Stimulated activated CD8-positive, alpha-beta memory T cell treated with anti-CD3 and anti-CD28 coated beads, Interleukin-7, amount 100 ng/mL, for 24 hours (primary cell): ENCODE measurements around the gene TMTC2.

ENCODE experiments used
- DNase-seq: peaks from one replicate; pipeline ENCODE4 v3.0.0-alpha.2; 2020; ENCODE audit warnings: low read depth

Gene TMTC2

DNA sequence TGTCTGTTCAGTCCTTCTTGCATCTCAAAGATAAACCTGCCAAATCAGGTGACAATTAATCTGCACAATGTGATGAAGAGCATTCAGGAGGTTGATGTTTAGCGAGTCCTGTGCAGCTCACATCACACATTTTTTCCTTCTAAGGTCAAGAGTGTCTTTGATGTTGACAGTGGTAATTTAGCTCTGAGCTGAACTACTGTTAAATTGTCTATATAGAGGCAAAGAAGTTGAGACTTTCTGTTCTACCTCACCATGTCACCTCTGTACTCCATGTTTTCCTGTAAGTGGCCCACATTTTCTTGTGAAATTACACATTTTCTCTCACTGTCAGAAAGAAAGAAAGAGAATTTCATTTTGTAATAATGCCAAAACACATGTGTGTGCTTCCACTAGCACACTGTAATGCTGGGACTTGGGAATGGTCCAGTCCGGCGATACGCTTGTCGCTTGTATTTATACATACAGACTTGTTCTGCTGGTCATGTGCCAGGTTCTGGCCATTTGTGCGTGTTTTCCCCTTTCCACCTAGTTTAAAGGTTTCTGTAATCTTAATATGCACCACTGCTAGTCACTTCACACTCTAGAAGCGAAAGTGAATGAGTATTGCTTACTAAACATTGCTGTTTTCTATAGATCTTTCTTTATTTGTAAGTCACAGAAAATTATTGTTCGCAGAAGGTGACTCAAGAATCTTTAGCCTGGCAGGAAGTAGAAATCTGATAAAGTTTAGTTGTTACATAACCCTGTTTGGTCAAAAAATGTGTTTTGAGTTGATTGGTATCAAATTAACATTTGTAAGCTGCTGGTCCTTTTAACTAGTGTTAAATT is 328.9 kb downstream of the TMTC2 start:
- no peak for DNase-seq

DNA sequence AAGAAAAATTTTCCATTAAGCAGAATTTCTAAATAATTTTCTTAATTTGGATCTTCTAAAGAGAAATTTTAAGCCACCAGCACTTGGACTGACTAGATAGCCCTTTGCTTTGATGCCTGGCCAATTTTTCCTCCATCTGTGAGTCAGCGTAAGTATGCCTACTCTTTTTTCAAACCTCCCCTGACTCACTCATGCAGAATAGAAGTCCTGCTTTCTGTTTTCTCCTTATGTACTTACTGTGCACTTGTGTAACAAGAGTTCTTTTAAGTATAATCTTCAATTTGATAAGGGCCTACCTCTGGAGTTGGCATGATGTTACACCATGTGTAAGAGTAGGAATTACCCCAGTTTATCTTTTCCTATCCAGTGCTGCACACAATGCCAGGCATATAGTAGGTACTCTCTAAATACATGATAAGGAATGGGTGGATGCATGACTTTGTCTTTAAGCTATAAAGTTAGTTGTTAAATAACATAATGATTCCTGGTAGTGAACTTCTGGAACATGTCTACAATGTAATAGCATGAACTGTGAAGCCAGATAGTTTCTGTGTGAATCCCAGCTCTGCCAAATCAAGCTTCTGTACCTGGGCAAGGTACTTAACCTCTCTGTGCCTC is 329.6 kb downstream of the TMTC2 start:
- DNase-seq, result no peak

DNA sequence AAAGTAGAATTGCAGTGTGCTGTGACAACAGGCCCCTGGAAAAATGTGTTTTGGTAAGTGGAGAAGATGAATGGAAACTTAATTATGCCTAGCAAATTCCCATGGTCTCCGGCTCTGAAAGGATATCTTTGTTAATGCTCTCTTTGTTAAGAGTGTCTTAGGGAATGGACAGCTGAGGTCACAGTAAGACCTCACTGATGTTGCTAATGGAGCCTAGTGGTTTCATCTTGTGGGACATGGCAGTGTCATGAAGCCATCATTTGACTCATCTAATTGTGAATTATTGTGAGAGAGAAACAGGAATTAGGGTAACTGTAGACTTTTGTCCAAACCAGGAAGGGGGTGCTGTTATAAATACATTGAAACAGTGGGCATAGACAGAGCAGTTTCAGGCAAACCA is 330.3 kb downstream of the TMTC2 start:
- DNase-seq, result no peak

DNA sequence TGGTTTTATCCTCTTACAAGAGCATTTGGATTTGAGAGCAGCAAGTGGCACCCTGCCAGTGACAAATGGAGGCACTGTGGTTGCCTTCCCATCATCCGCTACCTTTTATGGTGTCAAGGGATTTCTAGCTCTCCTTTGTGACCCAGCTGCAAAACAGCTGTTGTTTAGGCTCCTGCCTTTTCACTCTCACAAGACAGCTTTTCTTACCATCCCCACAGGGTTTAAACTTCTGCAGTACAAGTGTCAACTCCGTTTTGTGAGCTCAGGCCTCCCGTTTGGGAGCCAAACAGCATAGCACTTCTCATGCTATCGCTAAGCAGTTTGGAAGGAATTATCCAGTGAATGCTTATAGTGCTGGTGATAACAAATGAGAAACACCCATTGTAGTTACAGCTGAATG is 331.4 kb downstream of the TMTC2 start:
- DNase-seq, result no peak

DNA sequence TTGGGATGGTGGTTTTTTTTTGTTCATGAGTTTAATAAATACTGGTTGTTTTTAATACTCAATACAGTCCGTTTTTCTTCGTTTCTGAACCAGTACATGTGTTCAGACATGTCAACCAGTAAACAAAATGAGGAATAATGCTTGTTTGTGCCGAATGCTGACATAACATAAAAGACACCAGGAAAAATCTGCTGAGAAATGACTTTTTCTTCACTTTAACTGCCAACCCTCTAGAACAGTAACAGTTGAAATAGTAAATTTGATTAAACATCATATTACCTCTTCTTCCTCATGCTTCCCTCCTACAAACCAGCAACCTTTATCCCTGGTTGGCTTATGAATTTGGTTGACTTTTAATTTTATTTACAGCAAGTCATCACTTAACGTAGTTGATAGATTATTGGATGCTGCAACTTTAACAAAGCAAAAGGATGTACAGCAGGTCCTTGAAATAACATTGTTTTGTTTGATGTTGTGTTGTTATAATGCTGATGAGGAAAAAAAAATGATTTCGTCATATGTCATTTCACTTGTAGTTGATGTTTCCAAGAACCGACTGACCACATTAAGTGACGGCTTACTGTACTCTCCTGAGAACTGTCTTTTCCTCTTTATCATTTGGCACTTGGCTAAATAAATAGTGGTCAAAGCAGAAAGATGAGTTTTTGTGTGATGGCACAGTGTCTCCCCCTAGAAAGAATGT is 340.5 kb downstream of the TMTC2 start:
- no peak for DNase-seq

DNA sequence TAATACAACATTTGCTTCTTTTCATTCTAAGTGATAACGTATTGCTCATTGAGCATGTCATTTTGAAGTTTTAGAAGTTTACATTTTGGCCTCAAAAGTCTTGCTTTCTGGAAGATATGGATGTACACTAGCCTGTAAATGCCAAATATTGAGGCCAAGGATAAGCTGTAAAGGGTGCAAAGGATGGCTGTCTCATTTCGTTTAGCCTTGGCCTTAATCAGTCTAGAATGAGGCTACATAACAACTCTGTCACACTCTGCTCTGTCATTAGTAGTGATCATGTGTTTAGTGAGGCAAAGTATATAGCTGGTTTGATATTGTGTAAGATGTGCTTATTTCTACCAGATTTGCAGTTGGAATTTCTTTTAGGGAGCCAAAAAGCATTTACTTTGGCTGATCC is 344.5 kb downstream of the TMTC2 start:
- DNase-seq, result no peak

DNA sequence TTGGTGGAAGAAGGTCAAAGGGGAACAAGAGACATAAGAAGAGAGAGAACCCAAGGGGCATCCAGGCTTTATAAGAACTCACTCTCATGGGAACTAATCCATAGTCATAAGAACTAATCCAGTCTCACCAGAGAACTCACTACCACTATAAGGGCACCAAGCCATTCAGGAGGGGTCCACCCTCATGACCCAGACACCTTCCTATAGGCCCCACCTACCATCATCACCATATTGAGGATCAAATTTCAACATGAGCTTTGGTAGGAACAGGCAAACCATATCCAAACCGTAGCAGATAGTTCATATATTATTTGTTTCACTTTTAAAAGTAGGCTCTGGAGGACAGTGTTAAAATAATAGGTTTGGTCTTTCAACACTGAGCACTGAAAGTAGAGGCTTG is 350.1 kb downstream of the TMTC2 start:
- no peak for DNase-seq

DNA sequence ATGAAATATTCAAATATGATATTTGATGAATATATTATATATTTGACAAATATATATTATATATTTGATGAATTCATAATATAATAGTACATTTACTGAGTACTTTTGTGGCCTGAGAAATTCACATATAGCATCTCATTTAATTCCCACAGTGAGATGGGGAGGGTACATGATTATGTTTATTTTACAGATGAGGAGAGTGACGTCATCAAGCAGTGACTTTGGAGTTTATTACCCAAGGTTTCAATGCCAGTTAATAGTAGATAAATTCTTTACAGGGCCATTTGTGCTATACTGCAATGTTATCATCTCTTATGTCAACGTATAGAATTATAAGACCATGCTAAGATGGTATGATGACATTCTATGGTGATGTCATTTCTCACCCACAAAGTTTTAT is 352.7 kb downstream of the TMTC2 start:
- no peak for DNase-seq

DNA sequence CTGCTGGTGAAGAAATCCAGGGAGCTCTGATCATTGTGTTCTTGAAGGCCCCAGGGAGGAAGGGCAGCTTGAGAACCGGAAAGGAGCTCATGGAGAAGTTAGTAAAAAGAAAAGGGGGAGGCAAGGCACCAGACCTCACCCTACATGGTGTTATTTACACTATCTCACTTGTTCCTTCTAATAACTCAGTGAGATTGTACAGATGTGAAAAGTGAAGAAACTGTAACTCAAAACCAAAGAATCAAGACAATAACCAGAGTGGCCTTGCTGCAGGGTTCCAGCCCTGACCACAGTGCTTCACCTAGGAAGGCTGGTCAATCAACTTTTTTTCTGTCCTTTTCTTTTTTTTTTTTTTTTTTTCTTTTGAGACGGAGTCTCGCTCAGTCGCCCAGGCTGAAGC is 353.6 kb downstream of the TMTC2 start:
- no peak for DNase-seq

DNA sequence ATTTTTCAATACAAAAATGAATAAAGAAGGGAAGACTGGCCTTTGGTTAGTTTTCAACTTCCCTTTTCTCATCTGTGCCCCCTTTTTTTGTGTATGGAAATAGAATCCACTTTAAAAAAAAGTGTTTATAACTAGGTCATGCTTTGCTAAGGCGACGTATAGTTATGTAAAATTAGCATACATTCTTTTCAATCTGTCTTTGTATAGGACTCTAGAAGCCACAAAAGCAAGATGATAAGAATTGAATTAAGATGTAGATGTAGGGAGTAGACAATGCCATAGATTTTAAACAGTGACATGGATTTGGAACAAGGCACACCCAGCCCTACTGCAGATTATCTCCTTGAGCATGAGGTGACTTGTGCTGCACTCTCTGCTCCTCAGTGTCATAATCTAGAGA is 354.3 kb downstream of the TMTC2 start:
- DNase-seq, result no peak

DNA sequence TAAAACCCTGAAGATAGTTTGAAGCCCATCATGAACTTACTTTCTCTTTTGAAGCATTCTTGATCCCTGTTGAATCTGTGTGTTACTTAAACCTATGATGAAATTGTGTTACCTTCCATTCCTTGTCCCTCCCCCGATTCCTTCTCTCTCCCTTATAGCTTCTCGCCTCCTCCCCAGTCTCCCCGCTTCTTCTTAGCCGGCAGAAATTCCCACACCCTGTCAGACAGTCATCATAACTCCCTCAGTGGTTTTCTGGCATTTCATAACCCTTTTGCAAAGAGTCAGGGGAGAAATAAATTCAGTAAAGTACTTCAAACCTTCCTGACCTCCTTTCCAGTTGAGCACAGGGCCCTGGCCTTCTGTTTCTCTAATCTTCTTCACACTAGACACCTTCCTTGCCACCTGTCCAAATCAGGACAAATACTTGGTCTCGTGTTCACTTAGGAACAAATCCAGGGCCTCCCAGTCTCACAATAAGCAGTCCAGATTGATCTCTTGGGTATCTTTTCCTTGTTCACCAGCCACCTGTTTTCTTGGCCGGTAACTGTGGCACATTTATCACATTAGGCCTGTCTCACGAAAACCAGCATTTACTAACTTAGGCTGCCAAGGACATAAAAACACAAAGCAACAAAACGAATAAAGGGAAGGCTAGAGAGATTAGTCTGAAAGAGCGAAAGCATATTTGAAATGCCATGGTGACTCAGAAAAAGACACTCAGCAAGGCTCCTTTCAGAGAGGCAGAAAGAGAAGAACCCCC is 355.9 kb downstream of the TMTC2 start:
- DNase-seq, result no peak

DNA sequence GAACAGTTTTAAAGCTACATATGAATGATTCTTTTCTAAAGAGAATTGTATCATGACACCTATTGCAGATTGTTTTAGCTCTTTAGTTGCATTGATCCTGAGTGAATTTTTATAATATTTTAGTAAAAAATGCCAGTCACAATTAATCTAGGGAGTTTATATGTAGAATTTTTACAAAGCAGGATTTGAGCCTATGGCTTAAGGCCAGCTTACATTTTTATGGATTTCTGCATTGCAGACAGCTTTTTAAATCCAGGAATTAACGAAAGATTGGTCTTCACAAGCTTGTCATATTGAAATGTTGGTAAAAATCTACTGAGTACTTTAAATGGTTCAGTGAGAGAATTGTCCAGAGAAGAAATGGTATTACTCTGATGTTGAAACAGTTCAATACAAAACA is 358.0 kb downstream of the TMTC2 start:
- no peak for DNase-seq

DNA sequence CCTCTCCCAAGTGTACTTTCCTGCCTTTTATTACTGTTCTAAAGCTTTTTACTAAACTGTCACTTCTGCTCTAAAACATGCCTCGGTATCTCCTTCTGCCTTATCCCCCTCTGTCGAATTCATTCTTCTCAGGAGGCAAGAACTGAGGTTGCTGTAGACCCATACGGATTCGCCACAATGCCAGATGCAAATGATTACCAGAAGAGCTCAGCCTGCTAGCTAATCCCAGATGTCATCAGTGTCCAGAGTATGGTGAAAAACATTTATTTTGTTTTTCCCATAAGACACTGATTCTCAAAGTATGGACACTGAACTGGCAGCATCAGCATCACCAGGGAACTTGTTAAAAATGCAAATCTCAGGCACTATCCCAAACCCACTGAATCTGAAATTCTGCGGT is 359.3 kb downstream of the TMTC2 start:
- DNase-seq, result no peak

DNA sequence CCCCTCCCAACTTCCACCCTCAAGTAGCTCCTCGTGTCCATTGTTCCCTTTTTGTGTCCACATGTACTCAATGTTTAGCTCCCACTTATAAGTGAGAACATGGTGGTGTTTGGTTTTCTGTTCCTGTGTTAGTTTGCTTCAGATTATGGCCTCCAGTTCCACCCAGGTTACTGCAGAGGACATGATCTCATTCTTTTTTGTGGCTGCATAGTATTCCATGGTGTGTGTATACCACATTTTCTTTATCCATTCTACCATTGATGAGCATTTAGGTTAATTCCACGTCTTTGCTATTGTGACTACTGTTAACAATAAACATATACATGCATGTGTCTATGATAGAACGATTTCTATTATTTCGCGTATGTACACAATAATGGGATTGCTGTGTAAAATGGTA is 362.6 kb downstream of the TMTC2 start:
- no peak for DNase-seq

DNA sequence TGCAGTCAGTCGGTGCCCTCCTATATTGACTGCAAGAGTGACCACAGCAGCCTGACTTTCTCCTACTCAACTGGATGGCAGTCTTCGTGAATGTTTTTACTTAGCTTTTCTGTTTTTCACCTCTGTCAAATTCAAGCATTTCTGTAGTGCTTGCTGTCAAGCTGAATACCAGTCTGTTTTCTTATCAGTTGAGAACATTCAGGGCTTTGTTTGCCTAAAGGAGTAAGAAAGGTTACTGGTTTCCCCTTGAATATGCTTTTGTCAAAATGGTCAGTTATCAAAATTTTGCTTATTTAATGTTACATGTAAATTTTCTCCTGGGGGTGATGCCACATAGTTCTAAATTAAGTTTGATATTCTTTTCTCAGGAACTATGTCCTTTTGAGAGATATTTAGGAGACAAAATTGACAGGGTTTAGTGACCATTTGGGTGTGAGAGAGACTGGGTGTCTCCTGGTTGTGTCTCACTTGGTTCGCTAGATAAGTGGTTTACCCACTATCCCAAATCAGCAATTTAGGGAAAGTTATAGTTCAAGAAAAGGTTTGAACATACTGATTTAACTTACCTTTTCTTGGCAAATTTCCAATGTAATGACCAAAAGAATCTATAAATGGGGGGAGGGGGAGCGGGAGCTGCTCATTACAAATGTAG is 366.3 kb downstream of the TMTC2 start:
- no peak for DNase-seq

DNA sequence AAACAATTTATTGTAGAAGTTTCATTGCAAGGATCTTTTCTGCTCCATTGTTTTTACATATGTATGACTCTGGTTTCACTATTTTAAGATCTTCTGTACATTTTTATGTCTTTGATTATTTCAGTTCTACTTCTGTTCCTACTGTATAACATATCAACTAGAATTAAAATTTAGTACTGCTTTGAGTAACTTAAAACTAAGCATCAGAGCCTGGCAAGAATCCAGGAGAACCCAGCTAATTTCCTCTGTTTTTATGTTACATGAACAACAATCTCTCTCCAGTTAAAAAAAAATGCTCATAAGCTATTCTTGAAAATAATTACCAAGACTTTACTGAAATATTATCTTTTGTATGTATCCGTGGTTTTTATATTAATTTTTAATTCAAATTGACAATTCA is 370.7 kb downstream of the TMTC2 start:
- DNase-seq, result no peak

DNA sequence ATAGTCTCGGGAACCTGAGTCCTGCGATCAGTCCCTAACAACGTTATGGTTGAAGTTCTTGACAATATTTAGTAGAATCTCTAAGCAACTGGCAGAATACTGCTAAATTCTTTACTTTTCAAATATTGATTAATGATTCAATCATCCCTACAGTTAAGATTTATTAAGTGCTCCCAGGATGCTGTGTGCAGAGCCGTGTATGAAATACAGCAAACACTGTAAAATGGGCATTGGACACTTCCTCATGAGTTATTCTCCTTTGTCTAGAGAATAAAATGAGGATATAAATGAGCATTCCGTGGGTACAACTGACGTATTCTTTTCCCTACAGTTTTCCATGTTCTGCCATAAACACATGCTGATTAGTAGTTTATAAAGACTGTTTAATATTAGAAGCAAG is 372.4 kb downstream of the TMTC2 start:
- no peak for DNase-seq

DNA sequence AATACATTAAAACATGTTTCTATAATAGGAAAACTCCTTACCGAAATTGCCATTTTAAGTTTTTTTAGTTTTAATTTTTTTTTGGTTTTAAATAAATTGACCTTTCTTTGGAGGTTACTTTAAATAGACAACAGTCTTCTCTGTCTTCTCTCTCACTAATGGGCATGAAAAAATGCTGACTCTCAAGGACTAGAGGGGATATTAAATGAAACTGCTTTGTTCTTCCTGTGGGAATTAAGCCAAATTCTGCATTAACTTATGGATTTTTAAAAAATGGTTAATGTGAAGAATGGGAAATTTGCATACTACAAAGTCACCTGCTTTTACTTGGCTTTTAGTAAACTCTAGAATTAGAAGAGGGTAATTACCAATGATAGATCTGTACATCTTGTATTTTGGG is 378.9 kb downstream of the TMTC2 start:
- DNase-seq, result no peak

DNA sequence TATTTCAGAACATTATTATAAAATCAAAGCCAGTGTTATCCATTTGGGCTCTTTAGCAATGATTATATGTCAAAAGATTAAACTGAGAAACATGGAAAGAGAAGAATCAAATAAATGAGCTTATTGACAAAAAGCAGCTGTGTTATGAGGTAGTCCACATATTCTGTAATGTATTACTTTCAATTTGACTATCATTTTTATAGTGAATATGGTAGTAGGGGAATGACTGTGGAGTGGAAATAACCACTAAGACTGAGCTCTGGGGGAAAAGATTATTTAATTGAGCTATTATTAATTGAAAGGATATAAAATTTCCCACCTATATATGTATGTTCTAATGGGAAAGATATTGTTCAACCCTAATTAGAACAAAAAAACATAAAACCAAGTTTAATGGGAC is 381.3 kb downstream of the TMTC2 start:
- no peak for DNase-seq

DNA sequence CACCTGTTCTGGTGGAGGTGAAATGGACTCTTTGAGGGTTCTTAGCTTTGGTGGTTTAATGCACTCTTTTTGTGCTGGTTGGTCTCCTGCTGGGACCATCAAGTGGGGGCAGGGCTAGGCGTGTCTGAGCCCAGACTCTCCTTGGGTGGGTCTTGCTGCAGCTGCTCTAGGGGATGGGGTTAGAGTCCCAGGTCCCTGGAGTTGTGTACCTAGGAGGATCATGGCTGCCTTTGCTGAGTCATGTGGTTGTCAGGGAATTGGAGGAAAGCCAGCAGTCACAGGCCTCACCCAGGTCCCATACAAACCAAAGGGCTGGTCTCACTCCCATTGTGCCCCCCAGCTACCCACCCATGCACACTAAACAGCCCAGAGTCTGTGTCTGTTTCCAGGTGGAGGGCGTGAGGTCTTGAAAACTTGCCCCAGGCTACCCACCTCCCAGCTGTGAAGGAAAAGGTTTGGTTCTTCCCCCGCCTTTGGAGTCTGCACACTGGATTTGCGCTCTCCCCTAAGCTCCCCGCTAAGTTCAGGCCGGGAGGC is 387.7 kb downstream of the TMTC2 start:
- DNase-seq, result no peak

DNA sequence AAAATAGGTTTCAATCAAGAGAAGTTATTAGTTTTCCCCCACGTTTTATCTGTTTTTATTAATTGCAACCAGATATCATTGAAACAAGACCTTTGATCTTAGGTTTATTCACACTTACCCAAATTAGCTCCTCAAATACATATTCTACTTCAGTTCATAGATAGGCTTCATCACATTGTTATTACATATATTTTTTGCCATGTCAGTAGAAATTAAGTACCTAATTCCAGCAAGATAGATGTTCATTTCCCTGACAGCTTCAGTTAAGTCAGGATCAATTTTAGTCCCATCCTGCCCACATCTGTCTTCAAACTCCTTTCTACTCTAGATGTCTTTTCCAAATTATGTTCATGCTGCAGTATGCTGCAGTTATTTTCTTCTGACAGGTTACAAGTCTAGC is 388.8 kb downstream of the TMTC2 start:
- DNase-seq, result no peak

DNA sequence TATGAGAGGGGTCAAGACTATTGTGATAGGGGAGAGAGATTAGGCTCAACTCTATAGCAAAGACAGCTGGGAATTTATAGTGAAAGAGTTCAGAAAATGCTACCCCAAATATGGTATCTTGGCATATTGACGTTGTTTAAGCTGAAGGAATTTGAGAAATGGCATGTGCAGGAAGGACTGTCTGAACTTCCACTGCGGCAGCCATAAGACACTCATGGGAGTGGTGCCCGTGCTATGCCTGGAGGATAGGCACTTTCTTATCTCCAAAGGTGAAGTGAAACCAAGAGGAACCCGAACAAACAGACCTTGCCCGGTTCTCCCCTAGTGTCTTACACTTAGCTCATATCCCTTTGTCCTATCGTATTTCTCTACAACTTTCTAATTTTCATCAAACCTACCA is 390.3 kb downstream of the TMTC2 start:
- DNase-seq, result no peak
